ENCODE data around the gene MSH4.
"Not testable (repeated sequence)": the region's sequence is repeated elsewhere in the genome, so short reads cannot be mapped to it uniquely, and the experiment has no call there.

MSH4 gene

GRCh38 chr1:75780183-75780582 lies 16.5 kb upstream of the MSH4 start:
- not testable (repeated sequence) for H3K36me3 ChIP-seq (ENCODE audit: control insufficient read depth, insufficient read depth, low read length); H3K27me3 ChIP-seq (replicated peaks; ENCODE audit: control insufficient read depth, insufficient read depth, low read length, poor library complexity, severe bottlenecking); H3K27ac ChIP-seq (ENCODE audit: insufficient read depth, low read length, poor library complexity, severe bottlenecking); DNase-seq; H3K4me1 ChIP-seq (ENCODE audit: control insufficient read depth, insufficient read depth, low read length, poor library complexity, severe bottlenecking); H3K4me3 ChIP-seq (ENCODE audit: insufficient read depth, low read depth, low read length, poor library complexity, severe bottlenecking); H3K9me3 ChIP-seq (ENCODE audit: control insufficient read depth, low read length)

GRCh38 chr1:75783920-75784319 lies 12.8 kb upstream of the MSH4 start:
- H3K27ac ChIP-seq (ENCODE audit: insufficient read depth, low read length, poor library complexity, severe bottlenecking); H3K27me3 ChIP-seq (replicated peaks; ENCODE audit: control insufficient read depth, insufficient read depth, low read length, poor library complexity, severe bottlenecking): not testable (repeated sequence)

GRCh38 chr1:75785320-75785982 lies 11.2 kb upstream of the MSH4 start:
- no peak for DNase-seq
- Histone ChIP-seq H3K4me1 (ENCODE audit: control insufficient read depth, insufficient read depth, low read length, poor library complexity, severe bottlenecking) (peaks cover 19% of the 10 kb centered on the region), H3K9me3 (ENCODE audit: control insufficient read depth, low read length) (no peaks in the 10 kb centered on the region), H3K27ac (ENCODE audit: insufficient read depth, low read length, poor library complexity, severe bottlenecking) (peak overlapping the region; percentile 76), H3K36me3 (ENCODE audit: control insufficient read depth, insufficient read depth, low read length) (peaks cover 5% of the 10 kb centered on the region), H3K27me3 (replicated peaks; ENCODE audit: control insufficient read depth, insufficient read depth, low read length, poor library complexity, severe bottlenecking) (no peaks in the 10 kb centered on the region), H3K4me3 (ENCODE audit: insufficient read depth, low read depth, low read length, poor library complexity, severe bottlenecking) (peak overlapping the region; percentile 63)

More at GRCh38 chr1:75783920-75784319, 12.8 kb upstream of the MSH4 start:
- not testable (repeated sequence) for DNase-seq; H3K4me3 ChIP-seq (ENCODE audit: insufficient read depth, low read depth, low read length, poor library complexity, severe bottlenecking); H3K36me3 ChIP-seq (ENCODE audit: control insufficient read depth, insufficient read depth, low read length); H3K9me3 ChIP-seq (ENCODE audit: control insufficient read depth, low read length)
- peaks cover 11% of the 10 kb centered on the region for H3K4me1 ChIP-seq (ENCODE audit: control insufficient read depth, insufficient read depth, low read length, poor library complexity, severe bottlenecking)

GRCh38 chr1:75785983-75786853 lies 10.5 kb upstream of the MSH4 start, which contains the start of gene RABGGTB:
Gene RABGGTB, plus strand, starts transcription at chr1:75786256. Its CDS starts 16 bp downstream, at chr1:75786272.
- H3K4me1 ChIP-seq (ENCODE audit: control insufficient read depth, insufficient read depth, low read length, poor library complexity, severe bottlenecking) = peaks cover 25% of the 10 kb centered on the region
- peak within 1 kb of the TSS; percentile 76 for H3K27ac ChIP-seq (ENCODE audit: insufficient read depth, low read length, poor library complexity, severe bottlenecking)
- peaks cover 6% of the 10 kb centered on the region for H3K36me3 ChIP-seq (ENCODE audit: control insufficient read depth, insufficient read depth, low read length)
- peak; percentile 81 to 88 (median 86) for DNase-seq
- H3K27me3 ChIP-seq (replicated peaks; ENCODE audit: control insufficient read depth, insufficient read depth, low read length, poor library complexity, severe bottlenecking) = no peaks in the 10 kb centered on the region
- peak within 1 kb of the TSS; percentile 63 for H3K4me3 ChIP-seq (ENCODE audit: insufficient read depth, low read depth, low read length, poor library complexity, severe bottlenecking)
- H3K9me3 ChIP-seq (ENCODE audit: control insufficient read depth, low read length) = no peaks in the 10 kb centered on the region

GRCh38 chr1:75786901-75787493 lies 9.7 kb upstream of the MSH4 start:
- H3K27me3 ChIP-seq (replicated peaks; ENCODE audit: control insufficient read depth, insufficient read depth, low read length, poor library complexity, severe bottlenecking) = no peaks in the 10 kb centered on the region
- DNase-seq = no peak
- H3K9me3 ChIP-seq (ENCODE audit: control insufficient read depth, low read length) = no peaks in the 10 kb centered on the region
- peaks cover 25% of the 10 kb centered on the region for H3K4me1 ChIP-seq (ENCODE audit: control insufficient read depth, insufficient read depth, low read length, poor library complexity, severe bottlenecking)
- peaks cover 14% of the 10 kb centered on the region for H3K36me3 ChIP-seq (ENCODE audit: control insufficient read depth, insufficient read depth, low read length)
- H3K4me3 ChIP-seq (ENCODE audit: insufficient read depth, low read depth, low read length, poor library complexity, severe bottlenecking) = peak overlapping the region; percentile 63
- H3K27ac ChIP-seq (ENCODE audit: insufficient read depth, low read length, poor library complexity, severe bottlenecking) = peak overlapping the region; percentile 76

- Histone ChIP-seq H3K4me1 (ENCODE audit: control insufficient read depth, insufficient read depth, low read length, poor library complexity, severe bottlenecking) (peaks cover 25% of the 10 kb centered on the region), H3K27ac (ENCODE audit: insufficient read depth, low read length, poor library complexity, severe bottlenecking) (peak overlapping the region; percentile 76), H3K27me3 (replicated peaks; ENCODE audit: control insufficient read depth, insufficient read depth, low read length, poor library complexity, severe bottlenecking) (no peaks in the 10 kb centered on the region), H3K4me3 (ENCODE audit: insufficient read depth, low read depth, low read length, poor library complexity, severe bottlenecking) (peak overlapping the region; percentile 63), H3K9me3 (ENCODE audit: control insufficient read depth, low read length) (no peaks in the 10 kb centered on the region), H3K36me3 (ENCODE audit: control insufficient read depth, insufficient read depth, low read length) (peaks cover 19% of the 10 kb centered on the region)
- no peak for DNase-seq
These were observed 9.2 kb upstream of the MSH4 start for GRCh38 chr1:75787524-75787923.

GRCh38 chr1:75789988-75790387 lies 6.7 kb upstream of the MSH4 start:
- Histone ChIP-seq H3K36me3 (ENCODE audit: control insufficient read depth, insufficient read depth, low read length) (peaks cover 40% of the 10 kb centered on the region), H3K27ac (ENCODE audit: insufficient read depth, low read length, poor library complexity, severe bottlenecking) (peak overlapping the region; percentile 43), H3K27me3 (replicated peaks; ENCODE audit: control insufficient read depth, insufficient read depth, low read length, poor library complexity, severe bottlenecking) (no peaks in the 10 kb centered on the region), H3K4me1 (ENCODE audit: control insufficient read depth, insufficient read depth, low read length, poor library complexity, severe bottlenecking) (peaks cover 25% of the 10 kb centered on the region), H3K9me3 (ENCODE audit: control insufficient read depth, low read length) (no peaks in the 10 kb centered on the region), H3K4me3 (ENCODE audit: insufficient read depth, low read depth, low read length, poor library complexity, severe bottlenecking) (peak overlapping the region; percentile 2)
- DNase-seq = no peak

GRCh38 chr1:75791022-75791421 lies 5.7 kb upstream of the MSH4 start:
- Histone ChIP-seq H3K4me3 (ENCODE audit: insufficient read depth, low read depth, low read length, poor library complexity, severe bottlenecking) (peak overlapping the region; percentile 22), H3K9me3 (ENCODE audit: control insufficient read depth, low read length) (no peaks in the 10 kb centered on the region), H3K36me3 (ENCODE audit: control insufficient read depth, insufficient read depth, low read length) (peaks cover 49% of the 10 kb centered on the region), H3K4me1 (ENCODE audit: control insufficient read depth, insufficient read depth, low read length, poor library complexity, severe bottlenecking) (peaks cover 20% of the 10 kb centered on the region), H3K27ac (ENCODE audit: insufficient read depth, low read length, poor library complexity, severe bottlenecking) (peak overlapping the region; percentile 43), H3K27me3 (replicated peaks; ENCODE audit: control insufficient read depth, insufficient read depth, low read length, poor library complexity, severe bottlenecking) (no peaks in the 10 kb centered on the region)
- no peak for DNase-seq

GRCh38 chr1:75792091-75792490 lies 4.6 kb upstream of the MSH4 start:
- Histone ChIP-seq H3K9me3 (ENCODE audit: control insufficient read depth, low read length) (no peaks in the 10 kb centered on the region), H3K4me1 (ENCODE audit: control insufficient read depth, insufficient read depth, low read length, poor library complexity, severe bottlenecking) (peaks cover 20% of the 10 kb centered on the region), H3K36me3 (ENCODE audit: control insufficient read depth, insufficient read depth, low read length) (peaks cover 53% of the 10 kb centered on the region), H3K27ac (ENCODE audit: insufficient read depth, low read length, poor library complexity, severe bottlenecking) (no peak overlapping the region), H3K4me3 (ENCODE audit: insufficient read depth, low read depth, low read length, poor library complexity, severe bottlenecking) (no peak overlapping the region), H3K27me3 (replicated peaks; ENCODE audit: control insufficient read depth, insufficient read depth, low read length, poor library complexity, severe bottlenecking) (no peaks in the 10 kb centered on the region)
- DNase-seq = no peak

- no peaks in the 10 kb centered on the region for H3K9me3 ChIP-seq (ENCODE audit: control insufficient read depth, low read length)
- H3K27ac ChIP-seq (ENCODE audit: insufficient read depth, low read length, poor library complexity, severe bottlenecking) = no peak overlapping the region
- peaks cover 11% of the 10 kb centered on the region for H3K4me1 ChIP-seq (ENCODE audit: control insufficient read depth, insufficient read depth, low read length, poor library complexity, severe bottlenecking)
- no peaks in the 10 kb centered on the region for H3K27me3 ChIP-seq (replicated peaks; ENCODE audit: control insufficient read depth, insufficient read depth, low read length, poor library complexity, severe bottlenecking)
- peaks cover 53% of the 10 kb centered on the region for H3K36me3 ChIP-seq (ENCODE audit: control insufficient read depth, insufficient read depth, low read length)
- no peak overlapping the region for H3K4me3 ChIP-seq (ENCODE audit: insufficient read depth, low read depth, low read length, poor library complexity, severe bottlenecking)
- DNase-seq = no peak
These were observed 2.3 kb upstream of the MSH4 start for GRCh38 chr1:75794382-75794781.

Measured in effector memory CD4-positive, alpha-beta T cell (primary cell).